ENCODE data around the gene ZNF574. TPM values are rescaled to one million over a fixed set of nuclear protein-coding genes. Genes with fewer than 3 reads are reported as not detected.

Gene ZNF574
- total and polyA plus RNA-seq, 2 of the 8 experiments (the other 6 are each of a cell fraction or from before 2014, with no cell fraction given): 27.0 to 38.8 TPM

- Histone ChIP-seq H4K91ac (replicated peaks; ENCODE audit: insufficient read length, low read length) (no peak overlapping the region), H3K18ac (ENCODE audit: extremely low read depth, low read length) (no peak overlapping the region), H3K36me3 (ENCODE audit: control insufficient read depth in 2 of 4, insufficient read depth in 4 of 4, low read length in 3 of 4) (no peaks in the 10 kb centered on the region), H2BK5ac (ENCODE audit: low read depth, low read length) (no peak overlapping the region), H3K23ac (ENCODE audit: insufficient read length) (no peak overlapping the region), H3K27me3 (replicated peaks in 1 of 4; ENCODE audit: control insufficient read depth in 3 of 4, extremely low read depth in 1 of 4, insufficient read depth in 3 of 4, low read length in 3 of 4) (no peaks in the 10 kb centered on the region), H3K9me3 (ENCODE audit: insufficient read depth in 2 of 2, low read depth in 1 of 2, low read length in 1 of 2) (no peaks in the 10 kb centered on the region), H2BK120ac (replicated peaks; ENCODE audit: low read depth, low read length) (no peak overlapping the region), H2AK5ac (ENCODE audit: low read depth, low read length) (no peak overlapping the region; the same call in 1 of the 2 replicates), H4K8ac (ENCODE audit: extremely low read depth, insufficient read depth, low read length) (no peak overlapping the region), H3K56ac (replicated peaks; ENCODE audit: insufficient read length, low read depth, low read length) (no peak overlapping the region), H3K4ac (replicated peaks; ENCODE audit: insufficient read length, low read depth, low read length) (no peak overlapping the region), H2BK12ac (ENCODE audit: low read depth, low read length) (no peak overlapping the region), H2AFZ (ENCODE audit: low read length) (no peak overlapping the region), H4K20me1 (replicated peaks in 1 of 2; ENCODE audit: control insufficient read depth in 1 of 2, insufficient read depth in 2 of 2, low read length in 2 of 2) (no peaks in the 10 kb centered on the region), H2BK20ac (ENCODE audit: low read length) (no peak overlapping the region), H3K4me3 (ENCODE audit: extremely low read depth in 1 of 4, insufficient read depth in 2 of 4, low read depth in 3 of 4, low read length in 4 of 4) (no peak overlapping the region), H4K5ac (ENCODE audit: insufficient read length, low read depth, low read length) (no peak overlapping the region), H3K9ac (replicated peaks in 1 of 4; ENCODE audit: extremely low read depth in 1 of 4, low read depth in 3 of 4, low read length in 3 of 4) (no peak overlapping the region), H3K23me2 (ENCODE audit: low read depth, low read length) (no peaks in the 10 kb centered on the region), H3K79me2 (ENCODE audit: control insufficient read depth in 1 of 2, insufficient read depth in 2 of 2, low read length in 2 of 2) (no peaks in the 10 kb centered on the region), H3K79me1 (ENCODE audit: low read depth, low read length) (no peaks in the 10 kb centered on the region), H2BK15ac (ENCODE audit: low read length) (no peak overlapping the region), H3K27ac (ENCODE audit: low read depth, low read length) (no peak overlapping the region), H3K4me2 (ENCODE audit: insufficient read depth in 1 of 2, low read depth in 2 of 2, low read length in 2 of 2) (no peak overlapping the region), H3K4me1 (replicated peaks in 1 of 4; ENCODE audit: control insufficient read depth in 3 of 4, insufficient read depth in 4 of 4, low read length in 3 of 4) (peaks cover 8 to 19% (median 11%) of the 10 kb centered on the region in 4 experiments), H3K14ac (ENCODE audit: insufficient read length) (no peak overlapping the region)
- ChIA-PET POLR2A (ENCODE audit: partially characterized antibody) (interaction anchor here (1.0 to 1.4 kb wide), 2 partner anchors 11 to 22 kb away, joined by 4 to 5 read pairs; partner anchors contain the start of gene POU2F2), CTCF (ENCODE audit: partially characterized antibody) (interaction anchor here (1.2 to 8.5 kb wide), 8 partner anchors 9 to 136 kb away, joined by 3 to 146 read pairs (median 30); partner anchors contain the start of genes GSK3A and POU2F2)
- TF ChIP-seq BACH1 (IDR thresholded peaks at IDR 0.05; ENCODE audit: low read length): no peak
- TF ChIP-seq KDM1A (IDR thresholded peaks at IDR 0.05; ENCODE audit: borderline replicate concordance, low read length): peak; percentile 28; the same call in 1 of the 2 replicates
- 82% methylated on average over 1 of the region's 1 CpG; no CpG with 5 or more reads in 1 of the 2 experiments for WGBS, 2 experiments (ENCODE audit: extremely low coverage in 1 of 2, insufficient coverage in 1 of 2, insufficient read length in 1 of 2, insufficient replicate concordance in 2 of 2, low coverage in 1 of 2, low lambda C conversion rate in 2 of 2, missing lambda C conversion rate in 1 of 2)
- no peak for DNase-seq (ENCODE audit: low read depth in 1 of 2, low spot score in 2 of 2)
- no peak for FAIRE-seq
Measured at GRCh38 chr19:42110658-42111057, 34.7 kb downstream of the ZNF574 start.
